ENCODE results near the gene PBX1.

Gene PBX1

GRCh38 chr1:164709541-164710278 is 150.7 kb downstream of the PBX1 start:
- Histone ChIP-seq H3K4me3 (ENCODE audit: low read depth in 1 of 2, low read length in 2 of 2) (no peak overlapping the region), H3K9ac (ENCODE audit: low read length) (no peak overlapping the region), H3K9me3 (ENCODE audit: low read length) (no peaks in the 10 kb centered on the region), H3K27me3 (ENCODE audit: control insufficient read depth in 1 of 2, insufficient read depth in 2 of 2, low read length in 2 of 2) (no peaks in the 10 kb centered on the region), H3K4me1 (ENCODE audit: insufficient read depth, low read length) (peaks cover 86% of the 10 kb centered on the region), H3K27ac (ENCODE audit: low read depth, low read length) (no peak overlapping the region), H3K36me3 (ENCODE audit: insufficient read depth, low read length) (no peaks in the 10 kb centered on the region)

- peak overlapping the region in 1 of 2 donors; percentile 28 for H3K4me3 ChIP-seq (ENCODE audit: low read depth in 1 of 2, low read length in 2 of 2)
- H3K9me3 ChIP-seq (ENCODE audit: low read length), result no peaks in the 10 kb centered on the region
- peaks cover 83% of the 10 kb centered on the region for H3K4me1 ChIP-seq (ENCODE audit: insufficient read depth, low read length)
- H3K36me3 ChIP-seq (ENCODE audit: insufficient read depth, low read length), result no peaks in the 10 kb centered on the region
- H3K27ac ChIP-seq (ENCODE audit: low read depth, low read length), result no peak overlapping the region
- no peaks in the 10 kb centered on the region for H3K27me3 ChIP-seq (ENCODE audit: control insufficient read depth in 1 of 2, insufficient read depth in 2 of 2, low read length in 2 of 2)
- H3K9ac ChIP-seq (ENCODE audit: low read length), result no peak overlapping the region
Observed at GRCh38 chr1:164712131-164713036, 153.4 kb downstream of the PBX1 start.

DNA sequence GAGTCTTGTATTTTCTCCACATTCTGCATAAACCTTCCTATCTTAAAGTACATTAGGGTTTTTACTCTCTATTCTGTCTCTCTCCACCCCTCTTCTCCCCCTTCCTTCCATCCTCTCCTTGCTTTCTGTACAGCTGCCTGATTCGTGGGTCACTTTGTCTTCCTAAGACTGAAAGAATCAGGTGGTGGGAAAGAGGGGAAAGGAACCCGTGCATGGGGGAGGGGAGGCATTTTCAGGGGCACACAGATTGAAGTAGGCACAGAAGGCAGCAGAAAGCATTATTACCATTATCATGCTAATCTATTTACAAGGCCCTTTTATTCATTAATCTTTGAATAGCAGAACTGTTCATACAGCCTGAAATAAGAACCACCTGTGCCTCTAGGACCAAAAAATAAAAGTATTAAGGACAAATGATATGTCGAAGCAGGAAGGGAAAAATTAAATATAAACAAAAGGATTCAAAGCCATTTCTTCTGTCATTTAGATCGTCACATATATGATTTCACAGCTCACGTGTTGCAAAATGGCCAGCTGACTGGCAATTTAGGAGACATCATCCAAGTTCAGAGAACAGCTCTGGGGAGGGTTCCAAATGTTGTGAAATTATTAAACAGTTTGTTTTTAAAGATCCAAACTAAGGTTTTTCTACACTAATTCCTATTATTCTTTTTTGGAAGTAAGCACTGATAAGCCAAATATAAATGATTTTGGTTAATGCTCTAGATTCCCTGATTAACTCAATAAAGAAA is 154.6 kb downstream of the PBX1 start:
- Histone ChIP-seq H3K27me3 (ENCODE audit: control insufficient read depth in 1 of 2, insufficient read depth in 2 of 2, low read length in 2 of 2) (no peaks in the 10 kb centered on the region), H3K27ac (ENCODE audit: low read depth, low read length) (no peak overlapping the region), H3K4me3 (ENCODE audit: low read depth in 1 of 2, low read length in 2 of 2) (no peak overlapping the region), H3K36me3 (ENCODE audit: insufficient read depth, low read length) (no peaks in the 10 kb centered on the region), H3K4me1 (ENCODE audit: insufficient read depth, low read length) (peaks cover 82% of the 10 kb centered on the region), H3K9ac (ENCODE audit: low read length) (no peak overlapping the region), H3K9me3 (ENCODE audit: low read length) (no peaks in the 10 kb centered on the region)

GRCh38 chr1:164716992-164717703 is 158.2 kb downstream of the PBX1 start:
- no peak overlapping the region for H3K4me3 ChIP-seq (ENCODE audit: low read depth in 1 of 2, low read length in 2 of 2)
- H3K9ac ChIP-seq (ENCODE audit: low read length), result no peak overlapping the region
- no peak overlapping the region for H3K27ac ChIP-seq (ENCODE audit: low read depth, low read length)
- H3K4me1 ChIP-seq (ENCODE audit: insufficient read depth, low read length), result peaks cover 91% of the 10 kb centered on the region
- no peaks in the 10 kb centered on the region for H3K27me3 ChIP-seq (ENCODE audit: control insufficient read depth in 1 of 2, insufficient read depth in 2 of 2, low read length in 2 of 2)
- no peaks in the 10 kb centered on the region for H3K9me3 ChIP-seq (ENCODE audit: low read length)
- no peaks in the 10 kb centered on the region for H3K36me3 ChIP-seq (ENCODE audit: insufficient read depth, low read length)

DNA sequence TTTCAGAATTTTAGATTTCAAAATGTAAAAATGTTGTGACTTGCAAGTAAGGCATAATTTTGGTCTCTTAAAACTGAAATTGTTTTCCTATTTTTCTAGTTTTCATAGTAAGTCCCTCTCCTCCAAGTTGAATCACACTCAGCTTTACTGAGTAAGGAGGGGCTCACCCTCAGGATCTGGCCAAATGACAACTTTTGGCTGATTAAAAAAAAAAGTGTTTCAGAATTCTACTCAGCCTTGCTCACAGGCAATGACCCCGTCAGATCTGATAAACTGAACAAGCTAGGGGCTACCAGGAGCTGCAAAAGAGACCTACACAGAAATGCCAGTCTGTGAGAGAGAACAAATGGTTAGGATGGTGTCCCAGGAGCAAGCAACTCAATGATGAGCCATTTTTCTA is 159.8 kb downstream of the PBX1 start:
- no peak overlapping the region for H3K27ac ChIP-seq (ENCODE audit: low read depth, low read length)
- no peak overlapping the region for H3K9ac ChIP-seq (ENCODE audit: low read length)
- no peaks in the 10 kb centered on the region for H3K36me3 ChIP-seq (ENCODE audit: insufficient read depth, low read length)
- no peak overlapping the region for H3K4me3 ChIP-seq (ENCODE audit: low read depth in 1 of 2, low read length in 2 of 2)
- H3K27me3 ChIP-seq (ENCODE audit: control insufficient read depth in 1 of 2, insufficient read depth in 2 of 2, low read length in 2 of 2), result no peaks in the 10 kb centered on the region
- peaks cover 88% of the 10 kb centered on the region for H3K4me1 ChIP-seq (ENCODE audit: insufficient read depth, low read length)
- no peaks in the 10 kb centered on the region for H3K9me3 ChIP-seq (ENCODE audit: low read length)

- Histone ChIP-seq H3K9ac (ENCODE audit: low read length) (no peak overlapping the region), H3K27ac (ENCODE audit: low read depth, low read length) (peak overlapping the region; percentile 14), H3K36me3 (ENCODE audit: insufficient read depth, low read length) (no peaks in the 10 kb centered on the region), H3K27me3 (ENCODE audit: control insufficient read depth in 1 of 2, insufficient read depth in 2 of 2, low read length in 2 of 2) (no peaks in the 10 kb centered on the region), H3K4me3 (ENCODE audit: low read depth in 1 of 2, low read length in 2 of 2) (no peak overlapping the region), H3K9me3 (ENCODE audit: low read length) (no peaks in the 10 kb centered on the region), H3K4me1 (ENCODE audit: insufficient read depth, low read length) (peaks cover 86% of the 10 kb centered on the region)
Observed at GRCh38 chr1:164719676-164720439, 160.9 kb downstream of the PBX1 start.

GRCh38 chr1:164720440-164721227 is 161.7 kb downstream of the PBX1 start:
- Histone ChIP-seq H3K27ac (ENCODE audit: low read depth, low read length) (no peak overlapping the region), H3K9me3 (ENCODE audit: low read length) (no peaks in the 10 kb centered on the region), H3K4me1 (ENCODE audit: insufficient read depth, low read length) (peaks cover 86% of the 10 kb centered on the region), H3K9ac (ENCODE audit: low read length) (no peak overlapping the region), H3K36me3 (ENCODE audit: insufficient read depth, low read length) (no peaks in the 10 kb centered on the region), H3K4me3 (ENCODE audit: low read depth in 1 of 2, low read length in 2 of 2) (no peak overlapping the region), H3K27me3 (ENCODE audit: control insufficient read depth in 1 of 2, insufficient read depth in 2 of 2, low read length in 2 of 2) (no peaks in the 10 kb centered on the region)

DNA sequence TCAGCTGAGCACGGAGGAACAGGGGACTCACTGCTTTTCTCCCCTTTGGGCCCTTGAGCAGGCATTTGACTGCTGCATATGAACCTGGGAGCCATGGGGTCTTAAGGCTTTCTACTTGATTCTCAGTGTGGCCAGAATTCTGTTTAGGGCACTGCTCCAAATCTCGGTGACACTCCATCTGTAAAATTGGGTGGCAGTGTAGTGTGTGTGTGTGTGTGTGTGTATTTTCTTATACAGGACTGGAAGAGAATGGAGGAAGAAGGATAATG is 162.2 kb downstream of the PBX1 start:
- H3K9ac ChIP-seq (ENCODE audit: low read length), result no peak overlapping the region
- H3K36me3 ChIP-seq (ENCODE audit: insufficient read depth, low read length), result no peaks in the 10 kb centered on the region
- peaks cover 85% of the 10 kb centered on the region for H3K4me1 ChIP-seq (ENCODE audit: insufficient read depth, low read length)
- H3K27me3 ChIP-seq (ENCODE audit: control insufficient read depth in 1 of 2, insufficient read depth in 2 of 2, low read length in 2 of 2), result no peaks in the 10 kb centered on the region
- no peak overlapping the region for H3K4me3 ChIP-seq (ENCODE audit: low read depth in 1 of 2, low read length in 2 of 2)
- H3K9me3 ChIP-seq (ENCODE audit: low read length), result no peaks in the 10 kb centered on the region
- H3K27ac ChIP-seq (ENCODE audit: low read depth, low read length), result no peak overlapping the region

DNA sequence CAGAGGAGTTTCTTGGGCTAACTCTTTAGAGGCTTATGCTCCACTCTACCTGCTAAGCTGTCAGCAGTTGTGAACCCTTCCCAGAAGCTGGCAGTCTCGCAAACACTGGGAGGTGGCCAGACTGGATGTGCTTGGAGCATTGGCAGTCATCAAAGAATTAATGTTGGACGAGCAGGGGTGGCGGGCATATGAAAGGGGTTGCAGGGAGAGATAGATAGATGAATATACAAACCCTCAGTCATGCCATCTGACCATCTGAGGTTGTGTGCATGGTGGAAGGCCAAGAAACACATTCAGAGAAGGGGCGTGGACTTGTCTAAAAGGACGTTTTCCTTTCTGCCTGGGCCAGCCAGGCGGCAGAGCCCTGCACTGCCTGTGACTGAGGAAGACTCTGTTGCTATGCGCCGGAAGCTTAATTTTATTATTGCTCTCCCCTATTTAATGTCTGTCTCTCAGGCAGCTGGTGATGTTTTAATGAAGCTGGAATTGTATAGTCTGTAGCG is 164.4 kb downstream of the PBX1 start:
- Histone ChIP-seq H3K27me3 (ENCODE audit: control insufficient read depth in 1 of 2, insufficient read depth in 2 of 2, low read length in 2 of 2) (no peaks in the 10 kb centered on the region), H3K36me3 (ENCODE audit: insufficient read depth, low read length) (no peaks in the 10 kb centered on the region), H3K27ac (ENCODE audit: low read depth, low read length) (no peak overlapping the region), H3K9ac (ENCODE audit: low read length) (no peak overlapping the region), H3K4me1 (ENCODE audit: insufficient read depth, low read length) (peaks cover 73% of the 10 kb centered on the region), H3K9me3 (ENCODE audit: low read length) (no peaks in the 10 kb centered on the region), H3K4me3 (ENCODE audit: low read depth in 1 of 2, low read length in 2 of 2) (no peak overlapping the region)

GRCh38 chr1:164725401-164725800 is 166.4 kb downstream of the PBX1 start:
- H3K27me3 ChIP-seq (ENCODE audit: control insufficient read depth in 1 of 2, insufficient read depth in 2 of 2, low read length in 2 of 2), result no peaks in the 10 kb centered on the region
- no peaks in the 10 kb centered on the region for H3K9me3 ChIP-seq (ENCODE audit: low read length)
- no peaks in the 10 kb centered on the region for H3K36me3 ChIP-seq (ENCODE audit: insufficient read depth, low read length)
- peaks cover 58% of the 10 kb centered on the region for H3K4me1 ChIP-seq (ENCODE audit: insufficient read depth, low read length)
- H3K9ac ChIP-seq (ENCODE audit: low read length), result no peak overlapping the region
- H3K4me3 ChIP-seq (ENCODE audit: low read depth in 1 of 2, low read length in 2 of 2), result no peak overlapping the region
- H3K27ac ChIP-seq (ENCODE audit: low read depth, low read length), result no peak overlapping the region
